Measurements from ENCODE around the gene MKNK1.

Gene MKNK1

GRCh38 chr1:46545784-46546183 is 58.3 kb downstream of the MKNK1 start:
- no peaks in the 10 kb centered on the region for H3K27me3 ChIP-seq (ENCODE audit: insufficient read depth, low read depth, severe bottlenecking)
- DNase-seq = no peak
- H3K36me3 ChIP-seq = no peaks in the 10 kb centered on the region
- H3K9me3 ChIP-seq (ENCODE audit: severe bottlenecking) = no peaks in the 10 kb centered on the region
- H3K27ac ChIP-seq = no peak overlapping the region
- H3K4me3 ChIP-seq (ENCODE audit: low read depth, low read length) = no peak overlapping the region
- TF ChIP-seq CTCF (IDR thresholded peaks at IDR 0.05; ENCODE audit: low read depth, low read length) = no peak

DNA sequence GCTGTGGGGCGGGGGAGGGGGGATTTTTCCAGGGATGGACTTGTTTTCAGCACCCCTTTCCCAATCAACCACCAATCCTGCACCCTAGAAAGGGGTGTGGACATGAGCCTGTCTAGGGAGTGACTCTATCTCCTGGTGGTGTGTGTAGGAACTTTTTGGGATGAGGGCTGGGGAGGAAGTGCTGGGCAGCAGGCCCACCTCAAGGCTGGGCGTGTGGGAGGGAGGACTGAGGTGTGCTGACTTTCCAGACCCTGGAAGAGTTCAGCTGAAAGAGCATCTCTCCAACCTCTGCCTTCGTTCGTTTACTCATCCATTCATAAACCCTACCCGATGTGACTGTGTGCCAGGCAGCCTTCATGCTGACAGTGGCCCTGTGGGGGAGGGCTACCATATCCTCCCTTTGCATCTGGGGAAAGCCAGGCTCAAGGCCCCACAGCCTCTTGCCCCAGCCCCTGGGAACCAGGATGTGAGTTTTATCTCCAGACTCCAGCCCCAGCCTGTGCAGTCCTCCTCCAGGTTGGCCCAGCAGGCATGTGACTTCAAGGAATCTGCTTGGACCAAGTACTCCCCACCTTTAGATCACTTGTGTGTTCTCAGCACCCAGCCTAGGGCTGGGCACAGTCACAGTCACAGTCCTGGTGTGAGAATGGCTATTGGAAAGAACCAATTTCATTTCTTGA is 59.4 kb downstream of the MKNK1 start:
- no peak for TF ChIP-seq CTCF (IDR thresholded peaks at IDR 0.05; ENCODE audit: low read depth, low read length)
- no peak for DNase-seq
- no peaks in the 10 kb centered on the region for H3K36me3 ChIP-seq
- no peak overlapping the region for H3K27ac ChIP-seq
- no peaks in the 10 kb centered on the region for H3K9me3 ChIP-seq (ENCODE audit: severe bottlenecking)
- H3K4me3 ChIP-seq (ENCODE audit: low read depth, low read length) = no peak overlapping the region
- no peaks in the 10 kb centered on the region for H3K27me3 ChIP-seq (ENCODE audit: insufficient read depth, low read depth, severe bottlenecking)

GRCh38 chr1:46543761-46544560 is 60.1 kb downstream of the MKNK1 start:
- Histone ChIP-seq H3K27me3 (ENCODE audit: insufficient read depth, low read depth, severe bottlenecking) (no peaks in the 10 kb centered on the region), H3K9me3 (ENCODE audit: severe bottlenecking) (no peaks in the 10 kb centered on the region), H3K36me3 (no peaks in the 10 kb centered on the region), H3K27ac (no peak overlapping the region), H3K4me3 (ENCODE audit: low read depth, low read length) (no peak overlapping the region)
- no peak for TF ChIP-seq CTCF (IDR thresholded peaks at IDR 0.05; ENCODE audit: low read depth, low read length)
- no peak for DNase-seq

DNA sequence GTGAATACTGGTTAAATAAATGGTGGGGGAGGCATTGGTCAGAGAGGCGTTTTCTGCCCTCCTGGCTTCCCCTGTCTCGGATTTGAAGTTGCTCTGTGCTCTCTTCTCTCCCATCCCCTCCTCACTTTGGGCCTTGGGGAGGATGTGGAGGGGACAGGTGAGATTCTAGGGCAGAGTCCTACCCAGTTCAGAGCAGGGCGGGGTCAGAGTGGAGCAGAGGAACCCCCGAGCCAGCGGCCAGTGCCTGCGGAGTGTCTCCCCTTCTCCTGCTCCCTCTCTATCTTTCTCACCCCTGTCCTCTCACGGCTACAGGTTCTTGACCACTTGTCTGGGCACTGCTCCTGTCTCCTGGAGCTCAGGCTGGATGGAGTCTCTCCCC is 60.7 kb downstream of the MKNK1 start:
- no peak for TF ChIP-seq CTCF (IDR thresholded peaks at IDR 0.05; ENCODE audit: low read depth, low read length)
- DNase-seq = no peak

DNA sequence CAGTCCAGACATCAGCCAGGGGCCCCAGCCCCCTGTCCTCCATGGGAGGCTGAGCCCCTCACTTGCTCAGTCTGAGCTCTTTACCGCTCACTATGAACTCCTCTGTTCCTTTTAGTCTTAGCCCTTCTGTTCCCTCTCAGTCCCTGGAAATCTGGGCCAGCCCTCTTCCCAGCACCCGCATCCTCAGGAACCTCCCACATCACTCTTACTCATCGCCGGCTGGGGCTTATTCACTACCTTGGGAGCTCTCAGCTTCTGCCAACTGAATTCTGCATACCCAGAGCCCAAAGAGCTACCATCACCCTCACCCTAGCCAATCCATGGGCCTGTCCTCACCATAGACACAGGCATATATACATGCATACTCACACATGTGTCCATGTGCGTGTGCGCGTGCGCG is 64.1 kb downstream of the MKNK1 start:
- Histone ChIP-seq H3K4me3 (ENCODE audit: low read depth, low read length) (no peak overlapping the region), H3K9me3 (ENCODE audit: severe bottlenecking) (no peaks in the 10 kb centered on the region), H3K27me3 (ENCODE audit: insufficient read depth, low read depth, severe bottlenecking) (no peaks in the 10 kb centered on the region), H3K36me3 (no peaks in the 10 kb centered on the region), H3K27ac (no peak overlapping the region)
- TF ChIP-seq CTCF (IDR thresholded peaks at IDR 0.05; ENCODE audit: low read depth, low read length) = no peak
- no peak for DNase-seq

More for the DNA sequence above, 60.7 kb downstream of the MKNK1 start:
- Histone ChIP-seq H3K27ac (no peak overlapping the region), H3K36me3 (no peaks in the 10 kb centered on the region), H3K9me3 (ENCODE audit: severe bottlenecking) (no peaks in the 10 kb centered on the region), H3K27me3 (ENCODE audit: insufficient read depth, low read depth, severe bottlenecking) (no peaks in the 10 kb centered on the region), H3K4me3 (ENCODE audit: low read depth, low read length) (no peak overlapping the region)

All from WERI-Rb-1 (cell line).